Measurements from ENCODE around the gene MPV17.
"Not testable (repeated sequence)": the region's sequence is repeated elsewhere in the genome, so short reads cannot be mapped to it uniquely, and the experiment has no call there.

DNA sequence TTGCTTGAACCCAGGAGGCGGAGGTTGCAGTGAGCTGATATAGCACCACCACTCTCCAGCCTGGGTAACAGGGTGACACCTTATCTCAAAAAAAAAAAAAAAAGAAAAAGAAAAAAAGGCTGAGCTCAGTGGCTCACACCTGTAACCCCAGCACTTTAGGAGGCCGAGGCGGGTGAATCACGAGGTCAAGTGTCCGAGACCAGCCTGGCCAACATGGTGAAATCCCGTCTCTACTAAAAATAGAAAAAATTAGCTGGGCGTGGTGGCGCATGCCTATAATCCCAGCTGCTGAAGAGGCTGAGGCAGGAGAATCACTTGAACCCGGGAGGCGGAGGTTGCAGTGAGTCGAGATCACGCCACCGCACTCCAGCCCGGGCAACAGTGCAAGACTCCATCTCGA lies 3.1 kb downstream of the MPV17 start:
- TF ChIP-seq, protein P1, sequence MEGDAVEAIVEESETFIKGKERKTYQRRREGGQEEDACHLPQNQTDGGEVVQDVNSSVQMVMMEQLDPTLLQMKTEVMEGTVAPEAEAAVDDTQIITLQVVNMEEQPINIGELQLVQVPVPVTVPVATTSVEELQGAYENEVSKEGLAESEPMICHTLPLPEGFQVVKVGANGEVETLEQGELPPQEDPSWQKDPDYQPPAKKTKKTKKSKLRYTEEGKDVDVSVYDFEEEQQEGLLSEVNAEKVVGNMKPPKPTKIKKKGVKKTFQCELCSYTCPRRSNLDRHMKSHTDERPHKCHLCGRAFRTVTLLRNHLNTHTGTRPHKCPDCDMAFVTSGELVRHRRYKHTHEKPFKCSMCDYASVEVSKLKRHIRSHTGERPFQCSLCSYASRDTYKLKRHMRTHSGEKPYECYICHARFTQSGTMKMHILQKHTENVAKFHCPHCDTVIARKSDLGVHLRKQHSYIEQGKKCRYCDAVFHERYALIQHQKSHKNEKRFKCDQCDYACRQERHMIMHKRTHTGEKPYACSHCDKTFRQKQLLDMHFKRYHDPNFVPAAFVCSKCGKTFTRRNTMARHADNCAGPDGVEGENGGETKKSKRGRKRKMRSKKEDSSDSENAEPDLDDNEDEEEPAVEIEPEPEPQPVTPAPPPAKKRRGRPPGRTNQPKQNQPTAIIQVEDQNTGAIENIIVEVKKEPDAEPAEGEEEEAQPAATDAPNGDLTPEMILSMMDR (IDR thresholded peaks at IDR 0.05), result not testable (repeated sequence)
- not testable (repeated sequence) for TF ChIP-seq EZH2 (IDR thresholded peaks at IDR 0.05)
